Measurements from ENCODE around the gene CLSTN2.

DNA sequence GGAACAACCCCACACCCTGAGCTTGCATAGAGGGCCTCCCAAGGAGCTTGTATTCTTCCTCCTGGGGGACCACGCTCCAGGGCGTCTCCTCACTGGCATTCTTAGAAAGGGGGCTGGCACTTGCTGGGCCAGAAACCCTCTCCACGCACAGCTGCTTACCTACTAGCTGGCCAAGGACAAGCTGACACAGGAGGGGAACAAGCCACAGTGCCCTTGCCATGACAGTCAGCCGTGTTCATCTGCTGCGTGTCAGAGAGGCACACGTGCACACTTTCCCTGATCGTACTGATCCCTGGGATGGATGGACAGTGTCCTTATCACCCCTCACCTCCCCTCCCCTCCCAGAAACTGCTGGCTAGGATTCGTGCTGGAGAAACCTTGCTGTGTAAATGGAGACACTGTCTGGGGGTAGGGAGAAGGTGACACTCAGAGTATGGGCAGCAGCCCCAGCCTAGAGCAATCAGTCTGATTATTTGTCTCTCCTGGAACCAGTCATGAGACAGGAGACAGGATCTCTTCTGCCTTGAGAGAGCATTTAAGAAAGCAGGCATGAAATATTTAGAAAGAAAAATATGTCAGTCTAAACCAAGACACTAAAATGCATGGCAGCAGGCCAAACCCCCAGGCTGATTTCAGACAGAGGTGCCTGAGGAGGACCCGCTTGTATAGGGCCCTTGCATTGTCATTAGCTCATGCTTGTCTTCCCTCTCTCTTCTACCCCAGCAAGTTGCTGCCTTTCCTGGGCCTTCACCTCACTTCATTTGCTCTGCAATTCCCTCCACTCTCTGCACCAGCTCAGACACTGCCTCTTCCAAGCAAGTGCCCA, 431.1 kb downstream of the CLSTN2 start:
- TF ChIP-seq EZH2phosphoT487 (IDR thresholded peaks at IDR 0.05; ENCODE audit: borderline replicate concordance, low read length) (no peak), EZH2 (IDR thresholded peaks at IDR 0.05; ENCODE audit: low read length, unreplicated experiment) (no peak)

All from PC-3 (cell line).